NCI-H2171 treated with DMSO at 0.1 percent for 48 hours (cell line): Measurements from ENCODE around the gene MTRR.
"Not testable (repeated sequence)": the region's sequence is repeated elsewhere in the genome, so short reads cannot be mapped to it uniquely, and the experiment has no call there.

Source experiments
- DNase-seq: peaks from one replicate; lab custom pipeline; 2025; lab: John Stamatoyannopoulos, UW

MTRR gene

DNA sequence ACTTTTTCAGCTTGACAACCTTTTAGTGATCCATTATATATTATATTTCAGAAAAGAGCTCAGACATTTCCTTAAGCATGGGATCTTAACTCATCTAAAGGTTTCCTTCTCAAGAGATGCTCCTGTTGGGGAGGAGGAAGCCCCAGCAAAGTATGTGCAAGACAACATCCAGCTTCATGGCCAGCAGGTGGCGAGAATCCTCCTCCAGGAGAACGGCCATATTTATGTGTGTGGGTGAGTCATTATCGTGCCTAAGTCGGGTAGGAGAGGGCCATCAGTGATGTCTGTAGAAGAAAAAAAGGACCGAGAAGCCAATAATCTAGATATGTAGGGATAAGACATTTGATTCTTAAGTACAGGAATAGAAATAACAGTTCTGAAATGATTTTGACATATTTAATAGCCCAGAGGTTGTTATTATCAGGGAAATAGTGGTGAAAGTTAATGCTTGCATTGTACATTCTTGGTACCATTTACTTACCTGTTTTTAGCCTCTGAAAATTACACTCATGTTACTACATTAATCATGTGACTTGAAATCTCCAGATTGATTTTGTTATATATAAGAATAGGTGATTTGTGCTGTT lies 28.2 kb downstream of the MTRR start:
- DNase-seq: peak; percentile 35

GRCh38 chr5:7902201-7902600 lies 33.3 kb downstream of the MTRR start:
- DNase-seq: no peak

DNA sequence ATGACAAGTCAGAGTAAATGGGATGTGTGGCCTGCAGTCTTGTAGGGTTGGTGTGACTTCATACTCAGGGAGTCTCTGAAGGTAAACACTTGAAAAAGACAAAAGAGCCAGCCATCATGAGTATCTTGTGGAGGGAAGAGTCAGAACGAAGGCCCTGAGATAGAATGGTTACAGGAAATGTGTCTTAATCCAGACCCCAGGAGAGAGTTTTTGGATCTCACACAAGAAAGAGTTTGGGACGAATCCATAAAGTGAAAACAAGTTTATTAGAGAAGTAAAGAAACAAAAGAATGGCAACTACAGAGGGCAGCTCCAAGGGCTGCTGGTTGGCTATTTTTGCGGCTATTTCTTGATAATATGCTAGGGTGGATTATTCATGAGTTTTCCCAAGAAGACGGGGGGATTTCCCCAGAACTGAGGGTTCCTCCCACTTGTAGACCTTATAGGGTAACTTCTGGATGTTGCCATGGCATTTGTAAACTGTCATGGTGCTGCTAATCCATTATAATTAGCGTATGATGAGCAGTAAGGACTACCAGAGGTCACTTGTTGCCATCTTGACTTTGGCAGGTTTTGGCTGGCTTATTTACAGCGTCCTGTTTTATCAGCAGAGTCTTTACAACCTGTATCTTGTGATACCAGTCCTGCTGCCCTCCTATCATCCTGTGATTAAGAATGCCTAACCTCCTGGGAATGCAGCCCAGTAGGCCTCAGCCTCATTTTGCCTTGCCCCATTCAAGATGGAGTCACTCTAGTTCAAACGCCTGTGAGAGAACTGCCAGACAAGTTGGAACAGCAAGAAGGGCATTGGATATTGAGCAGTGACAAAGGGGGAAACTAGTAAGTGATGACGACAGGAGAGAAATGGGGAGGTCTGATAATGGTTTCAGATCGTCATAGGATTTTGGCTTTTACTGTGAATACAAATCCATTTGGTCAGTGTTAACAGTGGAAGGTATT lies 34.0 kb downstream of the MTRR start:
- DNase-seq: no peak

- no peak for DNase-seq
Measured at GRCh38 chr5:7904170-7904569, 35.2 kb downstream of the MTRR start.

- no peak for DNase-seq
Measured at GRCh38 chr5:7907612-7908011, 38.7 kb downstream of the MTRR start.

GRCh38 chr5:7908317-7908716 lies 39.4 kb downstream of the MTRR start:
- no peak for DNase-seq

GRCh38 chr5:7910738-7911428 lies 41.9 kb downstream of the MTRR start:
- peak; percentile 56 for DNase-seq

GRCh38 chr5:7911429-7911771 lies 42.5 kb downstream of the MTRR start:
- not testable (repeated sequence) for DNase-seq

DNA sequence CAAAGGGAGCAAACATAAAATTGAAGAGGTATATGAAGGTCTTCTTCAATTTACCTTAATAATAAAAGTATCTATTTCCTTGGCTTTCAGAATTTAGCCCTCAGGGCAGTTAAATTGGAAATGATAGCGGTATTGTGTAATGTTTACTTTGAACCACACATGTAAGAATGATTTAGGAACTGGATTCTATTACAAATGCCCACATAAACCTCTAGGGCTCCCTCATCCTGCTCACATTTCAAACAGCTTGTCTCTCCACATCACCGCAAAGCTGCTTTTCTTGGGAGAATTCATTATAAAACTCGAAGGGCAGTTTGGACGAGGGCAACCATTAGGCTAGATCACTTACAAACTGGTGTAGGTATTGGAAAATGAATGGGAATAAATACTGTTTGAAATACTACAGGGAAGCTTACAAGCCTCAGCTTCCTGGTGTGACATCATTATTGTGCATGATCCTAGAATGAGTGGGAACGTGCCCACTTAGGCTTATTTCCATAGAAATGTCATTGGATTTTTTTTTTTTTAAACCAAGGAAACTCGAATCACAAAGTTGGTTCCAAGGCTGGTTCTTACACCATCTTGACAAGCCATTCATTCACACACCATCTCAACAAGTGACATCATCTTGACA lies 47.3 kb downstream of the MTRR start:
- DNase-seq: no peak

DNA sequence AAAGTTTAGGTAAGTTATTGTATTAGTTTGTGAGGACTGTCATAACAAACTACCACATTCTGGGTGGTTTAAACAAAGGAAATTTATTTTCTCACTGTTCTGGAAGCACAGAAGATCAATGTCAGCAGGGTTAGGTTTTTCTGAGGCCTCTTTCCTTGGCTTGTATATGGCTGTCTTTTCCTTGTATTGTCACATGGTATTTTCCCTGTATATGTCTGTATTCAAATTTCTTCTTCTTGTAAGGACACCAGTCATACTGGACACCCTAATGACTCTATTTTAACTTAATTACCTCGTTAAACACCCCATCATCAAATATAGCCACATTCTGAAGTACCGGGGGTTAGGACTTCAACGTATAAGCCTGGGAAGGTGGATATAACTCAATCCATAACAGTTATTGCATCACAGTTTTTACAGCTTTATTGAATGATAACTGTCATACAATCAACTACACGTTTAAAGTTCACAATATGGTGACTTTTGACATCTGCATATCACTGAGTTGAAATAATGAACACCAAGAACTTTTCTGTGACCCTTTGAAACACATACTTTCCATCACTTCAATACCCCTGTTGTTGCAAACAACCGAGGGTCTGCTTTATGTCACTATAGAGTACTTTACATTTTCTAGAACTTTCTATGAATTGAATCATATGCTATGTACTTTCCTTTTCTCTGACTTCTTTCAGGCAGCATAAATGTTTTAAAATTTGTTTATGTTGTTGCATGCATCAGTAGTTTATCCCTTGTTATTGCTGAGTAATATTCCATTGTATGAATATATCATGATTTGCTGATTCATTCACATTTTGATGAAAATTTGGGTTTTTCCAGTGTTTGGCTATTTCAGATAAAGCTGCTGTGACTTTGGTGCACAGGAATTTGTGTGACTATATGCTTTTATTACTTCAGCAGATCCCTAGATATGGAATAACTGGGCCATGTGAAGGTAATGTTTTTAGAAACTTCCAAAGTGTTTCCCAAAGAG lies 48.5 kb downstream of the MTRR start:
- no peak for DNase-seq

DNA sequence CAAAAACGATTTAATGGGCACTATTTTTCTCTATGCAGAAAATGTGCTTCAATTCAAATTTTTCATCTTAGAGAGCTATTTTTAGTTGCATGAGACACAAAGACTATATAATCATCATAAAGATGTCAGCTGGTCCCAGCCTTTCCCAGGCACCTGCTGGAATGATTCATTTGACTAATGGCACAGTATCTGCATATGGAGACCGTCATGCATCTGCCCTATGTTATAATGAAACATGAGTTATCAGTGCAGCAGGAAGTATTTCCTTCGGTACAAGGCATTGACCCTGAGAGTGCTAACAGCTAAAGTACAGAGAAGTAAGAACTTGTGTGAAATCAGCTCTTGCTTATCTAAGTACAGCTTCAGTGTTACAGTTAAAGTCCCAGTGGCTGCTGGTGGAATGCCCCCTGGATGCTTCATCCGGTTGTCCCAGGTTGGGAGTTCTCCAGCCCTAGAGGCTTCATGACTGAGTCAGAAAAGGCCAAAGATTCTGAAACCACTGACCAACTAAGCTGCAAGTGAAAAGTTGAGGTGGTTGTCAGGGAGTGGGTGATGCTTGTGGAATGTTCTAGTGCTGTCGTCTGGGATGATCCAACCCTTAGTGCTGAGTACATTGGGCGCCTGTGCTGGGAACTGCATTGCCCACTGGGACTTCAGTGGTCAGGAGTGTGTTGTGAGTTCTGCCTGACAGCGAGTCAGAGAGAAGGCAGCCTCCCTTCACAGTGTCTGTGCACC lies 57.2 kb downstream of the MTRR start:
- DNase-seq: no peak

- no peak for DNase-seq
Measured at GRCh38 chr5:7926720-7927119, 57.8 kb downstream of the MTRR start.

- DNase-seq: peak; percentile 88
Measured at GRCh38 chr5:7927466-7928375, 58.8 kb downstream of the MTRR start.

DNA sequence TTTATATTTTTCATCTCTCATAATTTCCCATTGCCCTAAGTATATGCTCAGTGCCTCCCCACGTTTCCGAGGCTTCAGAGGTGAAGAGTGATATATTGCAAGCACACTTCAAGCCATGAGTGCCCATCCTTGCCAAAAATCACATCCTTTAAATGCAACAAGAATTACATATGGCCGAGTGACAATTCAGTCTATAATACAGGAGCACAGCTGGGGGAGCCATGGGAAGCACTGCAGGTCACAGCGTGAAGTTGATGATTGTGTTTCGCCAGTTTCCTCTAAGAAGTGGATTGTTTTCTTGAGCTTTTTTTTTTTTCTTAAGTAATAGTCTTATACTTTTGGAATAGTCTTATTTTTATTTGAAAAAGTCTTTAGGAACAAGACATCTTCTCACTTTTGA lies 61.1 kb downstream of the MTRR start:
- peak; percentile 64 for DNase-seq

DNA sequence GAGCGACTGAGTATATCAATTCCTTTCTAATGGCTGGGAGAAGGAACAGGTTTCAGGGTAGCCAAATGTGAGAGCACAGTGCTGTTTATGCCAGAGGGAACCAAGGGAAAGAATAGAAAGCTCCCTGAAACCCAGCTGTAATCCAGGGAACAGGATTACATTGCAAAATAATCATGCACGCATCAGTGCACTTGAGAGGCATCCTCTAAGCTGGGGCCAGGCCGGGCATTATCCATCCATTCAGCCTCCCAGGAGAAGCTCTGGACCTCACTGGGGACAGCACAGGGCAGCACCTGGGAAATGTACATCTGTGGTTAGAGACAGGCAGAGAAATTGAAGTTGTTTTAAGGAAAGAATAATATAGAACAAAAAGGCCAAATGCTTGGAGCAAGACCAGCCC lies 72.7 kb downstream of the MTRR start:
- peak; percentile 49 for DNase-seq

DNA sequence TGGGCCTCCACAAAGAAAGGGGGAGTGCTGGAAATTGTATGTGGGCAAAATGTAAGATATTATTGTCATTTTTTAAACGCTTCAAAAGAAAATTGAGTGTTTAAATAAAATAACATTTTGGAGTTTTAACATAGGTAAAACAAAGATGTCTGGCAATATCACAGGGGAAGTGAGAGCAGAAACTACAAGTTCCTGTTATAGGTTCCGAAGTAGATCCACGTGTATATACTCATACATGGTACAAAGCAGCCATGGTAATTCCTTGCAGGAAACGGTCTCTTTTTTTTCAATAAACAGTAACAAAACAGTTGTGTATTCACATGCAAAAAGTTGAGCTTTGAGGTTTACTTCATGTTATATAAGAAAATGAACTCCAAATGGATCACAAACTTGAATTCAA lies 78.4 kb downstream of the MTRR start:
- no peak for DNase-seq
